UCSD-AML1 (cell line): ENCODE measurements around the gene LRRN4.
"Not testable (repeated sequence)": the region's sequence is repeated elsewhere in the genome, so short reads cannot be mapped to it uniquely, and the experiment has no call there.

Experiments
- DNase-seq: peaks from one replicate; lab custom pipeline; 2025; ENCODE audit not compliant: unreplicated experiment; lab: John Stamatoyannopoulos, UW

LRRN4 gene

GRCh38 chr20:6060213-6060612 lies 6.4 kb upstream of the LRRN4 start:
- no peak for DNase-seq

DNA sequence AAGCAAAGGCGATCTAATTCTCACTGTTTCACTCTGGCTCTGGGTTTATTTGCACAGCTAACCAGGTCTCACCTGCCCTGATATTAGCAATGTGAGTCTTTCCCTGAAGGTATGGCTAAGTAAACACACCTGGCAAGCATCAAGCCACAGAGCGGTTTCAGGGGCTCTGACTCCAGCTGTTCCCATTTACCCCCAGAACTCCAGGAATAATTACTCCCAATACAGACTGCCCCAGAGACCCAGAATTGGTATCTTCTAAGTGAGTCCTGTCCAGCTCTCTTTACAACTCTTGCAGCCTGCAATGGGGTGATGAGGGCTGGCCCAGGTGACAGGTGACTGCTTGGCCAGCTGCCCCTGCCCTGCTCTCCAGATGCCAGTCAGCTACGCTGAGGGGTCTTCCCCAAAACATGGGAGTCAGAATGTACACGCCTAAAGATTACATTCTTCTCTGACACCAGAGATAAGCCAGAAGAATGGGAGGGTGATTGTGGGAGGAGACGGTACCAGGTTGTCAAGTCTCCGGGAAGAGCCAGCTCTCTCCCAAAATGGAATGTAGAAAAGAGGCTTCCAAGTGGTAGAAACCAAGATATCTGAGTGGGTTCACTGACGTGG lies 4.9 kb upstream of the LRRN4 start:
- no peak for DNase-seq

DNA sequence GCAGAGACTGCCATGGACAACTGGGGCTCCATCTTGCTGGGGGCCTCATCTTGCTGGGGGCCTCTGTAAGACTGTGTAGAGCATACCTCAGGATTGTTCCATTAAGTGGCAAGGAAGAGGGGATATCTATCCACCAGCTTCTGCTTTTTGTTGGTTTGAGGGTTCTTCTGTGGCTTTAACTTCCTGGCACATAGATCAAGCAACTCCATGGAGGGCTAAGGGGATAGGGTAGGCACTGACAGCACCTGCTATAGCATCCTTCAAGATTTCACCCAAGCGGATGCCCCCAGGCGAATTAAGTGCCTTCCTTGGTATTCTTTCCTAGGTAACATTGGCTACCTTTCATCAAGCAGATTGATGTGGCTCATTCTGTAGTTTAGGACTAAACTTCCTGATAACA lies 3.8 kb upstream of the LRRN4 start:
- DNase-seq, result no peak

DNA sequence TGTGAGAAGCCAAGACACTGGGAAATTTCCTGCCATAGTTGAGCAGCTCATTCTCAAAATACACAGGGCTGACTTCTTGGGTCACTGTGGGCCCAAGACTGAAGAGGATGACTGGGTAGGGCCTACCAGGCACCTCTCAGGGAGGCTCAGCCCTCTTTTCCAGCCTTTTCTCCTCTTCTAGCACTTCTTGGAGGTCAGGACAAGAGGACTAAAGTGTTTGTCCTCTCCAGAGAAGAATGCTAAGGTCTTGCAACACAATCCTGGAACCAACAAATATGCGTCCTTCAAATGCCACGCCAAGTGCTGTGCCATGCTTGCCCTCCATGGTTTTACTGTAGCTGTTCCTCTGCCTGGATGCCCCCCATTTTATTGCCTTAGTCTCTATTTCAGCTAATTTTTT lies 3.3 kb upstream of the LRRN4 start:
- DNase-seq, result no peak

- DNase-seq, result no peak
Observed at GRCh38 chr20:6055981-6056569, 2.2 kb upstream of the LRRN4 start.

GRCh38 chr20:6055161-6055783 lies 1.4 kb upstream of the LRRN4 start:
- DNase-seq, result no peak

- DNase-seq, result not testable (repeated sequence)
Observed at GRCh38 chr20:6054689-6055051, 810 bp upstream of the LRRN4 start.

GRCh38 chr20:6053064-6053775 lies 640 bp downstream of the LRRN4 start:
- DNase-seq, result no peak

GRCh38 chr20:6051505-6051904 lies 2.4 kb downstream of the LRRN4 start:
- no peak for DNase-seq

GRCh38 chr20:6048391-6048790 lies 5.5 kb downstream of the LRRN4 start:
- DNase-seq, result no peak

GRCh38 chr20:6046432-6046831 lies 7.4 kb downstream of the LRRN4 start:
- no peak for DNase-seq

DNA sequence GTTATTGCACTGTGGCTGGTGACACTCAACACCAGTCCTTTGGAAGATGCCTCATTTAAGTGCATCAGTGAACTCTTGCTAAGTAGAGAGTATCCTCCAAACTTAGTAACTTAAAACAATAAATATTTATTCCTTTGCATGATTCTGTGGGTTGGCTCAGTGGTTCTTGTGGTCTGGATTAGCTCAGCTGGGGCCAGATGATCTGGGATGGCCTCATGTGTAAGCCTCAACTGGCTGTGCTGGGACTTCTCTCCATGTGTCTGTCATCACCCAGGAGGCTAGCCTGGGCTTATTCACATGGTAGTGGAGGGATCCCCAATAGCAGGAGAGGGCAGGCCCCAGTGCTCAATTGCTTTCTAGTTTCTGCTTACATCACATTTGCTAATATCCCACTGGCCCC lies 8.3 kb downstream of the LRRN4 start:
- DNase-seq, result no peak

DNA sequence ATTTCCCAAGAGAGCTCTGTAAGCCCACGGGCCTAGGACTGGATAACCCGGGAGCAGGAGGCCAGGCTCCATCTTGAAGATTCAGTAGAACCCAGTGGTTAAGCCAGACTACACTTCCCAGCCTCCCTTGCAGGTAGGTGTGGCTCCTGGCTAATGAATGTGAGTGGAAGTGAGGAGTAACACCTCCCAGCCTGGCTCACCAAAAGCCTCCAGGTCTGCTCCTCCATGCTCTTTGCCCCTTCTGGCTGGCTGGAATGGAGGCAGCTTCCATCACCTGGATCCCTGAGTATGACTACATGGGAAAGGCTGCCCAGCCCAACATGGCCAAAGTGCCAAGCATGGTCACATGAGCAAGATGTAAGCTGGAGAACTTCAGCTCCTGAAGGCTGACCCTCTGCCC lies 9.7 kb downstream of the LRRN4 start:
- DNase-seq, result no peak

DNA sequence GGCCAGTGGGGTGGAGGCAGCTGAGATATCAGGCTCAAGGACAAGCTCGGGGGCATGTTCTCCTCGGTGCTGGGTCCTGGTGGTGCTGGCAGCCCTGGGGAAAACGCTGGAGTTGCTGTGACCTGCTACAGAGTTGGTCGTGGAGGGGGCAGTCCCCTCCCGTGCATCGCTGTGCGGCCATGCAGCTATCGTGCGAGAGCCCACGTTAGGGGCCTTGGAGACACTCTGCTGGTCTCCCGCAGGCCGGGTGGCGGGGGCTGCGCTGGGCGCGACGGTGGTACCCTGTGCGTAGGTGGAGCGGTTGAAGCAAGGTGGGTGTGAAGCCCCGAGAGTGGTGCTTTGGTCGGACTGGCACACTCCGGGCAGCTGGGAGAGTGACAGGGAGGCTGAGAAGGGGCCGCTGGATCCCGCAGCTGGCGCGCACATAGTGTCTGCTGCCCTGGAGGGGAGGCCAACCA lies 12.0 kb downstream of the LRRN4 start:
- DNase-seq, result no peak

GRCh38 chr20:6040958-6041807 lies 12.7 kb downstream of the LRRN4 start:
- DNase-seq, result no peak

DNA sequence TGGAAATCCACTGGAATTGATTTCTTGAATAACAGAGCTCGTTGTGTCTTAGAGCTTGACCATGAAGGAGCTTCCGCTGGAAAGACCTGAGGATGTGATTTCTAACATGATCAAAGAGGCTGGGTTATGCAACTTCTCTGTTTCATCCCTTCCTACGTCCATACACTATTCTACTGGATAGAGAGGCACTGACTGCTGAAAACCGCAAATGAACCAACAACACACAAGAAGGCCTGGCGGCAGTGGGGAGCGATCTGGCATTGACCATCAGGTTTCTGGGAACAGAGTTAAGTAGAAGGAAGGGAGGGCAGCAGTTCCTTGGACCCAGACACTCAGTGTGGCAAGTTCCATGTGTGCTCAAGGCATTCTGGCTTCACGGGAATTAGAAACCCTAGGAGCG lies 13.3 kb downstream of the LRRN4 start:
- no peak for DNase-seq

- no peak for DNase-seq
Observed at GRCh38 chr20:6039766-6040165, 14.1 kb downstream of the LRRN4 start.

DNA sequence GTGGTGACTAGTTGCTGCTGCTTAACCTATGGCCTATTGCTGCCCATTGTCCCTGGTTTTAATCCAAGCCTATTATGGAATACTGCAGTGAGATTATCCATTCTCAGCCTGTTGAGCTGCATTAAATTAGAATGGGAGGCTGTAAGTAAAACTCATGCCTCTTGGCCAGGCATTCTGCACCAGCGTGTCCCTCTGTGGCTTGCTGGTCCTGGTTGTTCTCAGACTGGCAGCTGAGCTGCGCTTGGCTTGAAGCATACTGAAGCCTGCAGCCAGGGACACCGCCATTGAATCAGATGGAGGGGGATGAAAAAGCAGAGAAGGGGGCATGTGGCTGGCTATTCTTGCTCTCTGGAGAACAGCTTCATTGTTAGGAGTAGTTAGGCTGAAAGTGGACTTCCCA lies 15.6 kb downstream of the LRRN4 start:
- DNase-seq, result no peak

DNA sequence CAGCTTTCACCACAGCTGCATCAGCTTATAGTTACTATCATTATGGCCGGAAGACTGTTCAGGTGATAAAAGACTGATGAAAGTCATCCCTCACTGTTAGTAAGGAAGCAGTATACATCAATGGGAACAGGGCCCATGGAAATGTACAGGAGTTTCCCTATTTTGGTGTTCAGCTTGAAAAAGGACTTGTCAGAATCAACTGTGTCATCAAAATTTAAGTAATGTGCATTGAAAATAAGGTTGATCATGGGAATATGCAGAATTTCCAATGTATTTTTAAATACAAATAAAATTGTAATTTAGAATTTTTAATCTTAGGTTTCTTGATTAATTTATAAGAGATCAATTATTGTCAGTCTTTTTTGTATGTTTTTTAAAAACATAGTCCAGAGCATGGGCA lies 16.8 kb downstream of the LRRN4 start:
- no peak for DNase-seq

DNA sequence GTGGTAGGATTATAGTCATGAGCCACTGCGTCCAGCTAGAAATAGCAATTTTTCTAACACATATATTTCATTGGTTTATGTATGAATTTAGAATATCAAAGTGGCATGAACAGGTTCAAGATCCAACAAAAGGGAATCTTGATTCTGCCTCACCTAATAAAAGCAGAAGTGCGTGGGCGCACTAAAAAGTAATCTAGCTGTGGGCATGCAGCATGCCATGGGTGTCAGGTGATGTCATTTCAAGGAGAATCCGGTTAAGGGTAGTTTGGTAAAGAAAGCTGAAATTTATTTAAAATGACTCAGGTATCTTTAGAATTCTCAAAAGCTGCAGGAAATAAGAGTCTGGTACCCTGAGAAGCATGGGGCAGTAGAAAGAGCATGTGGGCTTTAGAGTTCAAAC lies 17.6 kb downstream of the LRRN4 start:
- no peak for DNase-seq
